HCT116 (cell line): ENCODE data around the gene GPN1.
"Not testable (repeated sequence)": the region's sequence is repeated elsewhere in the genome, so short reads cannot be mapped to it uniquely, and the experiment has no call there.

Source experiments
- CEBPB ChIP-seq: IDR thresholded peaks from 2 replicates; pipeline ENCODE4 v1.6.1; 2012; ENCODE audit warnings: low read depth
- CTCF ChIP-seq, 3 experiments: fragments of 200-600 bp in 1 of 3; sonication (generic) in 1 of 3; IDR thresholded peaks in 2 of 3; conservative IDR thresholded peaks in 1 of 3; 2 replicates each; pipeline ENCODE4 v1.5.1; 2012 to 2017; ENCODE audit warnings: low read depth in 2 of 3, low read length in 2 of 3, antibody characterized with exemption in 1 of 3, borderline replicate concordance in 1 of 3, control low read depth in 1 of 3, mild to moderate bottlenecking in 1 of 3, mixed read lengths in 1 of 3, mixed run types in 1 of 3, moderate library complexity in 1 of 3; ENCODE audit not compliant: insufficient read depth in 1 of 3
- EGR1 ChIP-seq: IDR thresholded peaks from 2 replicates; pipeline ENCODE4 v1.6.1; 2012; ENCODE audit warnings: low read depth
- FOSL1 ChIP-seq: IDR thresholded peaks from 2 replicates; pipeline ENCODE4 v1.6.1; 2012; ENCODE audit warnings: low read depth
- MAX ChIP-seq: IDR thresholded peaks from 2 replicates; pipeline ENCODE4 v1.6.1; 2012

- not testable (repeated sequence) for TF ChIP-seq FOSL1; CTCF (IDR thresholded peaks at IDR 0.05 in 2 of 3, conservative IDR thresholded peaks at IDR 0.05 in 1 of 3; ENCODE audit: borderline replicate concordance in 1 of 3, insufficient read depth in 1 of 3, low read depth in 2 of 3, low read length in 2 of 3); MAX; CEBPB; EGR1
Measured at GRCh38 chr2:27594020-27594703, 34.7 kb upstream of the GPN1 start.
